Astrocyte of the spinal cord (primary cell): ENCODE measurements around the gene KNTC1.

Experiments
- DNase-seq: peaks from one replicate; pipeline ENCODE4 v3.0.0; 2011; ENCODE audit warnings: low read depth, low spot score
- H3K4me3 ChIP-seq: 2 replicates; pipeline ENCODE4 v1.5.1; 2011; ENCODE audit warnings: low read depth, mild to moderate bottlenecking, low read length, moderate library complexity
- in situ Hi-C: cut with HindIII; loops from 2 replicates; pipeline ENCODE4 v1.10.0; 2017; ENCODE audit warnings: low sequenced_read_pairs
- TF ChIP-seq, protein P1 (sequence below): IDR thresholded peaks from 2 replicates; pipeline ENCODE4 v1.5.1; 2012; ENCODE audit warnings: low read depth, mild to moderate bottlenecking, low read length, inconsistent platforms

The KNTC1 gene

DNA sequence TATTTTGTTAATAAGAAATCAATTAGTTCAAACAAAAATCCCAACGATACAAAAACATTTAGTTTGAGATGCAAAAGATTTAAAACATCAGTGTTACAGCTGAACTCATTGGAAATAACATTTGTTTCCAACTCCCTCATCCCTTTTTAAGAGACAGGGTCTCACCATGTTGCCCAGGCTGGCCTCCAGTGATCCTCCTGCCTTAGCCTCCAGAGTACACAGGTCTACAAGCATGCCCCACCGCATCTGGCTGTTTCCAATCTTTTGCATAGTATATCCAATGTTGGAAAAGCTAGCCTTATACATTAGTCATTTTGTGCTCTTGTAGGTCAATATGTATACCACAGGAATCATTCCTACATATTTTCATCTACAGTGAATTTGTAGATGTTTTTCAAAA, 11.8 kb upstream of the KNTC1 start:
- in situ Hi-C loops = no loop called here
- H3K4me3 ChIP-seq = no peak overlapping the region
- no peak for DNase-seq
- TF ChIP-seq, protein P1, sequence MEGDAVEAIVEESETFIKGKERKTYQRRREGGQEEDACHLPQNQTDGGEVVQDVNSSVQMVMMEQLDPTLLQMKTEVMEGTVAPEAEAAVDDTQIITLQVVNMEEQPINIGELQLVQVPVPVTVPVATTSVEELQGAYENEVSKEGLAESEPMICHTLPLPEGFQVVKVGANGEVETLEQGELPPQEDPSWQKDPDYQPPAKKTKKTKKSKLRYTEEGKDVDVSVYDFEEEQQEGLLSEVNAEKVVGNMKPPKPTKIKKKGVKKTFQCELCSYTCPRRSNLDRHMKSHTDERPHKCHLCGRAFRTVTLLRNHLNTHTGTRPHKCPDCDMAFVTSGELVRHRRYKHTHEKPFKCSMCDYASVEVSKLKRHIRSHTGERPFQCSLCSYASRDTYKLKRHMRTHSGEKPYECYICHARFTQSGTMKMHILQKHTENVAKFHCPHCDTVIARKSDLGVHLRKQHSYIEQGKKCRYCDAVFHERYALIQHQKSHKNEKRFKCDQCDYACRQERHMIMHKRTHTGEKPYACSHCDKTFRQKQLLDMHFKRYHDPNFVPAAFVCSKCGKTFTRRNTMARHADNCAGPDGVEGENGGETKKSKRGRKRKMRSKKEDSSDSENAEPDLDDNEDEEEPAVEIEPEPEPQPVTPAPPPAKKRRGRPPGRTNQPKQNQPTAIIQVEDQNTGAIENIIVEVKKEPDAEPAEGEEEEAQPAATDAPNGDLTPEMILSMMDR = no peak

DNA sequence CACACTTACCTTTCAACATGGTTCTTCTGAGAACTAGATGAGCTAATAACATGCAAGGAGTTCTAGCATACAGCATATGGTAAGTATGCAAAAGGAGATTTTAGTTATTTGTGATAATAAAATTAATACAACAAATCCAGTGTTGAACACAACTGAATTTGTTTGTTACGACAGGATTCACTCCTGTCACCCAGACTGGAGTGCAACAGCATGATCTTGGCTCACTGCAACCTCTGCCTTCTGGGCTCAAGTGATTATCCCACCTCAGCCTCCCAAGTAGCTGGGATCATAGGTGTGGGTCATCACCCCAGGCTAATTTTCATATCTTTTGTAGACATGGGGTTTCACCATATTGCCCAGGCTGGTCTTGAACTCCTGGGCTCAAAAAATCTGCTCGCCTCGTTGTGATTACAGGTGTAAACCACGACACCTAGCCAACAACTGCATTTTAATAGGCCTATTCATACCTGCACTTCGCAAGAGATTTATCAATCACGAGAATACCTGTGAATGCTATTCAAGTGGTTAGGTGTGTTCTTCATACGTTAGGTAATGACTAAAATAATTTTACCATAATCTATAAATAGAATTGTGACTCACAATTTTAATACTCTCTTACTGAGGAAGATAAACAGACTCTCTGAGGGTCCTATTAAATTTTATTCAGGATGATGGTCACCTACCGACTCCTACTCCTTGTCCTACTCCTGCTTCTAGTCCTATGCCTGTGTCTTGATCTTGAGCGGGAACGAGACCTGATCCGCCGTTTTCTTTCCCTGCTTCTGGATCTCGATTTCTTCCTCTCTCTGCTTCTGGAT, 10.3 kb upstream of the KNTC1 start:
- in situ Hi-C loops = no loop called here
- no peak overlapping the region for H3K4me3 ChIP-seq
- TF ChIP-seq, protein P1 = no peak
- no peak for DNase-seq

GRCh38 chr12:122517877-122518276, 9.2 kb upstream of the KNTC1 start:
- DNase-seq = peak; percentile 97
- TF ChIP-seq, protein P1 = no peak
- H3K4me3 ChIP-seq = no peak overlapping the region
- in situ Hi-C loops = no loop called here

DNA sequence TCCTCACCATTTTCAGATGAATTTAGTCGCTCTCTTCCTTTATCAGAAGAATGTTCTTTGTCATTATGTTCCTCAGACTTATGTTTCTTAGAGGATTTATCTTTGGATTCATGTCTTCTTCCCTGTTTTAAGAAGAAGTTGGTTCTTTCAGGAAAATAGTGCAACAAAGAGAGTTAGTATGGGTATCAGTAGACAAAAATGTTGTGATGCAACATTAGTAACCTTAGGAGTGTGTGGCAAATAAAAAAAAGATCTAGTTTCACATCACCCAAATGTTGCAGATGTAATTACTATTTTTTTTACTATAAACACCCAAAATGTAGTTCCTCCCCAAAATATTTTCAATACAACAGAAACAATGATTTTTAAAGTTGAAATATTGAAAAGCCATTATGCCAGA, 8.1 kb upstream of the KNTC1 start:
- TF ChIP-seq, protein P1 = no peak
- in situ Hi-C loops = no loop called here
- no peak overlapping the region for H3K4me3 ChIP-seq
- DNase-seq = no peak

DNA sequence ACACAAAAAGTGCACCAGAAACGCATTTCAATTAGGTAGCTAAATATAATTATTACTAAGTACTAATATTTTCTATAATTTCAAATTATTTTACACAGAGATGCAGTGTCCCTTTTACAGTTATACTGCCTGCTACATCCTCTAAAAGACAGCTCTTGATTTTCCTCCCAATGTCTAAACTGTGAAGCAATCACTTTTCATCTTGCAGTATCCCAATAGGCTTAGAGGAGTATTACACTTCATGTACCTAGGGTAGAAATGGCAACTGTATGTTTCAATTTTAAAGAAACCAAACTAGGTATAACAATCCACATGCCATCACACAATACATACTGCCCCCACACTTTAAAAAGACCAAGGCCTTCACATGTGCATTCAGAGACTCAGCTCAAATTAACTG, 7.6 kb upstream of the KNTC1 start:
- DNase-seq = no peak
- H3K4me3 ChIP-seq = no peak overlapping the region
- in situ Hi-C loops = no loop called here
- TF ChIP-seq, protein P1 = no peak

DNA sequence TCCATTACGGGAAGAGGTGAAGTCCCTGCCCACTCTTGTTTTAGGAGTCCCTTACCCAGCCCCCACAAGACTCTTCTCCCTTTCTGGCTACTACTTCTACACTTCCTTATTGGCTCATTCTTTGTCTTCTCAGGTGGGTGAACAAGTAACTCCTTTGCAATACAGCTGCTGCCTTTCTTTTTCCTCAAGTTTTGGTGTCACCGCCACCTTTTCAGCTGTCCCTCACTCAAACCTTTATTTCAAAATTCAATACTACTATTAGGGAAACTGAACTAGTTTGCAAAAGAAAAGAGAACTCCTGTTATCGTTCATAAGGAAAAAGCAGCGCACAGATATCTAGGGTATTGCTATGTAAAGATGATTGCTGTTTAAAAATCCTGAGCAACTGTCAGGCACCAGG, 6.4 kb upstream of the KNTC1 start:
- TF ChIP-seq, protein P1 = no peak
- DNase-seq = no peak
- in situ Hi-C loops = no loop called here
- H3K4me3 ChIP-seq = no peak overlapping the region

DNA sequence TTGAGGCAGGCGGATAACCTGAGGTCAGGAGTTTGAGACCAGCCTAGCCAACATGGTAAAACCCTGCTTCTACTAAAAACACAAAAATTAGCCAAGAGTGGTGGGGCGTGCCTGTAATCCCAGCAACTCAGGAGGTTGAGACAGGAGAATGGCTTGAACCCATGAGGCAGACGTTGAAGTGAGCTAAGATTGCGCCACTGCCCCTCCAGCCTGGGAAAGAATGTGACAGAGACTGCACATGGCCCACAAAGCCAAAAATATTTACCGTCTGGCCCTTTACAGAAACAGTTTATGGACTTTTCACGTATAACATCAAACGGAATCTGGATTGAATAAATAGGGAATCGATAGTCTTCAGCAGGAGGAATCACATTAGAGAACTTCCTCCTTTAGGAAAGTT, 3.8 kb upstream of the KNTC1 start:
- DNase-seq = peak; percentile 26
- H3K4me3 ChIP-seq = peak overlapping the region; percentile 12
- in situ Hi-C loops = no loop called here
- TF ChIP-seq, protein P1 = no peak
